ENCODE data around the gene PDLIM4. TPM values are rescaled to one million over a fixed set of nuclear protein-coding genes. Genes with fewer than 3 reads are reported as not detected.

The PDLIM4 gene
- total RNA-seq, 4 donors from 2014 or later = 3.2 to 16.3 (median 12.8) TPM

GRCh38 chr5:132303589-132303988, 46.1 kb downstream of the PDLIM4 start:
- TF ChIP-seq, protein P1, sequence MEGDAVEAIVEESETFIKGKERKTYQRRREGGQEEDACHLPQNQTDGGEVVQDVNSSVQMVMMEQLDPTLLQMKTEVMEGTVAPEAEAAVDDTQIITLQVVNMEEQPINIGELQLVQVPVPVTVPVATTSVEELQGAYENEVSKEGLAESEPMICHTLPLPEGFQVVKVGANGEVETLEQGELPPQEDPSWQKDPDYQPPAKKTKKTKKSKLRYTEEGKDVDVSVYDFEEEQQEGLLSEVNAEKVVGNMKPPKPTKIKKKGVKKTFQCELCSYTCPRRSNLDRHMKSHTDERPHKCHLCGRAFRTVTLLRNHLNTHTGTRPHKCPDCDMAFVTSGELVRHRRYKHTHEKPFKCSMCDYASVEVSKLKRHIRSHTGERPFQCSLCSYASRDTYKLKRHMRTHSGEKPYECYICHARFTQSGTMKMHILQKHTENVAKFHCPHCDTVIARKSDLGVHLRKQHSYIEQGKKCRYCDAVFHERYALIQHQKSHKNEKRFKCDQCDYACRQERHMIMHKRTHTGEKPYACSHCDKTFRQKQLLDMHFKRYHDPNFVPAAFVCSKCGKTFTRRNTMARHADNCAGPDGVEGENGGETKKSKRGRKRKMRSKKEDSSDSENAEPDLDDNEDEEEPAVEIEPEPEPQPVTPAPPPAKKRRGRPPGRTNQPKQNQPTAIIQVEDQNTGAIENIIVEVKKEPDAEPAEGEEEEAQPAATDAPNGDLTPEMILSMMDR (IDR thresholded peaks at IDR 0.05; ENCODE audit: low read depth) = no peak

DNA sequence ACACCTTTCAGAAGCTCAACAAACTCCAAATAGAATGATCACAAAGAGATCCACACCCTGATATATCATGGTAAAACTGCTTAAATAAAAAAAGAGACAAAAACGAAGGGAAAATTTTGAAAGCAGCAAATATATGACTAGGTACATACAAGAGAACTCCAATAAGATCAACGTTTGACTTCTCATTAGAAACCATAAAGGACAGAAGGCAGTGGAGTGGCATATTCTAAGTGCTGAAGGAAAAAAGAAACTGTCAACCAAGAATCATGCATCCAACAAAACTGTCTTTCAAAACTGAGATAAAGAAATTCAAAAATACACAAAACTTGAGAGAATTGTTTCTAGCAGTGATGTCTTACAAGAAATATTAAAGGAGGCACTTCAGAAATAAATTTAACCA, 47.9 kb downstream of the PDLIM4 start:
- TF ChIP-seq, protein P1 (IDR thresholded peaks at IDR 0.05; ENCODE audit: low read depth) = no peak

DNA sequence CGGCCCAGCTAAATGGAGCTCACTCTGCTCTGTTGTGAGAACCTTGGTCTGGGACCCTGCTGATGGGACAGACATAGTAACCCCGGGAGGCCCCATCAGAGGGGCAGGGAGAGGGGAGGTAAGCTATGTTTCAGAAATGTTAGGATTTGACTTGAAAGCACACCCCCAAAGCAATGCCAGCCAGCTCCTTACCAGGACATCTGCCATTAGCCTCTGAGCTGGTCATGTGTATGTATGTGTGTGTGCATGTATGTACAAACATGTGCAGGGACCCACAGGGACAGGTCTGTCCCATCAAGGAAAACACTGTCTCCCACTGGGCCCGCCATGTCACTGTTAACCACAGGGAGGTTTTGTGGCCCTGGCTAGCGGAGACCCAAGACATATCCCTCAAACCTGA, 51.2 kb downstream of the PDLIM4 start:
- TF ChIP-seq, protein P1 (IDR thresholded peaks at IDR 0.05; ENCODE audit: low read depth) = no peak

- TF ChIP-seq, protein P1 (IDR thresholded peaks at IDR 0.05; ENCODE audit: low read depth) = no peak
Measured at GRCh38 chr5:132309679-132310078, 52.2 kb downstream of the PDLIM4 start.

DNA sequence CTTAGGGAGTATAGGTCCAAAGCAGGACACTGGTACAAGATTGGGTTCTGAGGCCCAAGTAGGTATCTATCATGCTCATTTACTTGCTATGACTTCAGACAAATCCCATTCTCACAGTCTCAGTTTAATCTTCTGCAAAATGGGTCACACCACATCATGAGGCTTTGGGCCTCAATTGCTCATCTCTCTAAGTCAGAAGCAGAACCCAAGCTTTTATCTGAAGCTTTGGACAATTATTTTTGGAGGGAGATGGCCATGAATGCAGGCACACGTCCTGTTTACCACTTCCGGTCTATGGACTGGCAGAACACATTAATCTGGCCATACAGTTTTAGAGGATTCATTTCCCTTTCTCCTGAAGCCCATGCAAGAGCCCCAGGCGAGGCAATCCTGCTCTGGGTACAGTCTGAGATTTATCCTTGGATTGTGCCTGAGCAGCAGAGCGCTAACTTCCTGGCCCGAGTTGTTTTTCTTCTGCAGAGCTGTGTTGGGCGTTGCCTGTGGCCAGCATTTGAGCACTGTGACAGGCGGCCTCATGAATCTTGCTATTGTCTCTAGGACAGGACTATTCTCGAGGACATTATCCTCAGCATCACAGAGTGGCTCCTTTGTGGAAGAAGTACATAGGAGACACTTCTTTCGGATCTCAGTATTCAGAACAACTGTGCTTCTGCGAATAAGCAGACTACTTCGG, 52.8 kb downstream of the PDLIM4 start:
- TF ChIP-seq, protein P1 (IDR thresholded peaks at IDR 0.05; ENCODE audit: low read depth) = no peak

DNA sequence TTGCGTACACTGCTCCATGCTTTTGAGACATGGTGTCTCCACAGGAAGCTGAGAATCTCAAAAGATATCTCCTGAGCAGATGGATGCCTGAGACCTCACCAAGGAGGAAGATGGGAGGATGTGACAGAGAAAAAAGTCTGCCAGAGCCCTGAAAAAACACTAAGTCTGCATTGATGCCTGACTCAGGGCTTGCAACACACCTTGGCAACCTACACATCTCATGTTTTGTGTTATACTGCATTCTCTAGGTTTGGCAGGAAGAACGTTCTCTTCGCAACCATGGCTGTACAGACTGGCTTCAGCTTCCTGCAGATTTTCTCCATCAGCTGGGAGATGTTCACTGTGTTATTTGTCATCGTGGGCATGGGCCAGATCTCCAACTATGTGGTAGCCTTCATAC, 55.9 kb downstream of the PDLIM4 start:
- TF ChIP-seq, protein P1 (IDR thresholded peaks at IDR 0.05; ENCODE audit: low read depth) = no peak

GRCh38 chr5:132313961-132314432, 56.5 kb downstream of the PDLIM4 start:
- TF ChIP-seq, protein P1 (IDR thresholded peaks at IDR 0.05; ENCODE audit: low read depth) = no peak

Data from subcutaneous adipose tissue (tissue), 4 donors.